K562 (cell line): Measurements from ENCODE around the gene CD300LG. TPM values are rescaled to one million over a fixed set of nuclear protein-coding genes. Genes with fewer than 3 reads are reported as not detected.
"Not testable (repeated sequence)": the region's sequence is repeated elsewhere in the genome, so short reads cannot be mapped to it uniquely, and the experiment has no call there.

ENCODE experiments used
- ATAC-seq: fragments of 200-7000 bp; cut with Tn5 transposase; 3 replicates; pipeline ENCODE4 v1.9.1; 2020; ENCODE audit warnings: moderate library complexity
- BruUV-seq: library from RNA; stranded (reverse); fragments of 400-500 nt; replicated peaks from 2 replicates; lab custom pipeline; 2021; lab: Mats Ljungman, UMichigan
- CTCF ChIA-PET: fragments of 300-600 bp; formaldehyde crosslinking; extraction: SDS; loops from one replicate; lab custom pipeline; 2021; ENCODE audit warnings: low intra/inter-chr PET ratio; lab: Yijun Ruan, JAX
- POLR2A ChIA-PET: fragments of 300-600, 350-650 bp; sonication (Branson Sonifier 250); formaldehyde crosslinking; extraction: SDS; loops from one replicate; lab custom pipeline; 2021; ENCODE audit warnings: antibody characterized with exemption, inconsistent platforms; lab: Yijun Ruan, JAX
- DNase-seq, 4 experiments: peaks; one replicate each; pipeline versions ENCODE4 v3.0.0 to v3.0.0-alpha.2; 2011 to 2018; ENCODE audit warnings: low spot score in 3 of 4, mixed read lengths in 3 of 4; ENCODE audit errors: extremely low read depth in 1 of 4
- FAIRE-seq: peaks from 2 replicates; lab custom pipeline; 2011; peaks lifted over from hg19 to GRCh38; lab: Jason Lieb, UNC
- H2AFZ ChIP-seq: 2 replicates; pipeline ENCODE4 v1.6.0; 2011; ENCODE audit warnings: low read depth, low read length, control low read depth, inconsistent platforms
- H3K27ac ChIP-seq: fragments of 200-600 bp; 3 replicates; pipeline ENCODE4 v1.8.0; 2011; ENCODE audit warnings: low read depth, mild to moderate bottlenecking, control low read depth, inconsistent platforms, low read length, moderate library complexity, mixed read lengths; ENCODE audit errors: extremely low read depth
- H3K27me3 ChIP-seq, 2 experiments: fragments of 300-600 bp in 1 of 2; 2 replicates in 1 of 2; 3 replicates in 1 of 2; pipeline versions ENCODE4 v1.6.0 to v1.8.0; 2011; ENCODE audit warnings: inconsistent platforms in 2 of 2, low read length in 2 of 2, mild to moderate bottlenecking in 1 of 2, mixed read lengths in 1 of 2, moderate library complexity in 1 of 2; ENCODE audit not compliant: control insufficient read depth in 2 of 2, insufficient read depth in 2 of 2
- H3K36me3 ChIP-seq: fragments of 300-600 bp; 3 replicates; pipeline ENCODE4 v1.8.0; 2011; ENCODE audit warnings: mild to moderate bottlenecking, low read length, inconsistent platforms; ENCODE audit not compliant: control insufficient read depth, insufficient read depth
- H3K4me1 ChIP-seq, 2 experiments: fragments of 200-600 bp in 1 of 2; replicated peaks in 1 of 2; 2 replicates in 1 of 2; 3 replicates in 1 of 2; pipeline versions ENCODE4 v1.5.1 to v1.8.0; 2011; ENCODE audit warnings: inconsistent platforms in 2 of 2, low read length in 2 of 2, mild to moderate bottlenecking in 1 of 2, mixed read lengths in 1 of 2, moderate library complexity in 1 of 2; ENCODE audit not compliant: control insufficient read depth in 2 of 2, insufficient read depth in 2 of 2
- H3K4me2 ChIP-seq: 2 replicates; pipeline ENCODE4 v1.6.1; 2011; ENCODE audit warnings: low read length, control low read depth, inconsistent platforms, mixed read lengths; ENCODE audit not compliant: insufficient read depth
- H3K4me3 ChIP-seq: fragments of 200-600 bp; sonication (generic), shearing (Covaris generic); 2 replicates; pipeline ENCODE4 v1.5.1; 2016; ENCODE audit warnings: control low read depth, inconsistent platforms
- H3K79me2 ChIP-seq: fragments of 200-600 bp; 3 replicates; pipeline ENCODE4 v1.8.0; 2011; ENCODE audit warnings: low read length, inconsistent platforms; ENCODE audit not compliant: control insufficient read depth, insufficient read depth
- H3K9ac ChIP-seq, 2 experiments: 2 replicates each; pipeline versions ENCODE4 v1.6.0 to v1.6.1; 2011; ENCODE audit warnings: low read depth in 2 of 2, low read length in 2 of 2, control low read depth in 1 of 2, inconsistent platforms in 1 of 2, mild to moderate bottlenecking in 1 of 2, mixed read lengths in 1 of 2; ENCODE audit not compliant: insufficient read depth in 1 of 2
- H3K9me1 ChIP-seq: one replicate; pipeline ENCODE4 v1.6.0; 2011; ENCODE audit warnings: inconsistent platforms, mild to moderate bottlenecking, low read length, moderate library complexity; ENCODE audit not compliant: control insufficient read depth, insufficient read depth
- H3K9me3 ChIP-seq: replicated peaks from 2 replicates; pipeline ENCODE4 v1.5.1; 2011; ENCODE audit warnings: low read depth, low read length, inconsistent platforms; ENCODE audit not compliant: control insufficient read depth, insufficient read depth
- H4K20me1 ChIP-seq: replicated peaks from 2 replicates; pipeline ENCODE4 v1.6.1; 2011; ENCODE audit warnings: low read length, inconsistent platforms, mixed read lengths; ENCODE audit not compliant: control insufficient read depth, insufficient read depth
- CGGBP1 ChIP-seq: fragments of 250-450 bp; sonication (Bioruptor Pico); IDR thresholded peaks from 2 replicates; pipeline ENCODE4 v1.9.0; 2021; ENCODE audit warnings: mild to moderate bottlenecking
- MBD2 ChIP-seq: sonication (generic); IDR thresholded peaks from 2 replicates; pipeline ENCODE4 v1.6.1; 2016; ENCODE audit warnings: low read depth, borderline replicate concordance
- MEIS2 ChIP-seq: fragments of 450-650 bp; IDR thresholded peaks from 2 replicates; pipeline ENCODE4 v1.6.1; 2014; ENCODE audit warnings: mild to moderate bottlenecking; ENCODE audit not compliant: partially characterized antibody
- PBX2 ChIP-seq, 2 experiments: IDR thresholded peaks in 1 of 2; conservative IDR thresholded peaks in 1 of 2; 2 replicates each; pipeline ENCODE4 v1.6.1; 2016; ENCODE audit warnings: low read depth in 2 of 2, mild to moderate bottlenecking in 1 of 2, missing compliant biosample characterization in 1 of 2, missing genetic modification characterization in 1 of 2, moderate library complexity in 1 of 2
- WGBS: fragments of 100-300 bp; shearing (Covaris generic); methylation state at CpG from one replicate; pipeline ENCODE4 v1.1.6; 2016; ENCODE audit warnings: low coverage, mixed read lengths; ENCODE audit not compliant: insufficient coverage; ENCODE audit errors: missing lambda C conversion rate; 5-methylcytosine and 5-hydroxymethylcytosine counted together
- in situ Hi-C: fragments of 300-500 bp; cut with MboI; formaldehyde crosslinking; loops from 4 replicates; pipeline ENCODE4 v1.15.0; 2018; ENCODE audit warnings: inconsistent platforms, mixed read lengths
- intact Hi-C: fragments of 100-400 bp; cut with micrococcal nuclease; formaldehyde crosslinking; loops from 2 replicates; pipeline ENCODE4 v1.14.2; 2022
- polyA plus RNA-seq, 8 experiments: library from polyadenylated mRNA; depleted of rRNA in 4 of 8; stranded (reverse) in 5 of 8; unstranded in 3 of 8; fragments of >200 nt; fragmentation: Nextera tagmentation in 2 of 8; fragmentation: Illumina TruSeq in 1 of 8; extraction: Ambion mirVana in 2 of 8; extraction: Trizol in 1 of 8; gene quantifications; 2 replicates each; pipeline versions ENCODE4 v1.2.1 to v1.2.3, GENCODE V29; 2011 to 2014; ENCODE audit warnings: inconsistent platforms in 1 of 8, missing spikeins in 1 of 8
- total RNA-seq, 7 experiments: library from RNA; depleted of rRNA in 6 of 7; stranded (reverse); fragments of >200 nt in 6 of 7; fragmentation: Illumina TruSeq in 2 of 7; extraction: Trizol in 2 of 7; gene quantifications; 2 replicates each; pipeline versions ENCODE4 v1.2.1 to v1.2.3, GENCODE V29; 2011 to 2021; ENCODE audit warnings: low replicate concordance in 1 of 7
- TF ChIP-seq, protein P1 (sequence below), 2 experiments: fragments of 450-650 bp; conservative IDR thresholded peaks; 2 replicates each; pipeline ENCODE4 v1.6.1; 2017; ENCODE audit warnings: mild to moderate bottlenecking in 2 of 2, moderate library complexity in 2 of 2
- TF ChIP-seq, protein P2 (sequence below): fragments of 450-650 bp; IDR thresholded peaks from 2 replicates; pipeline ENCODE4 v1.6.1; 2016

The CD300LG gene
- total and polyA plus RNA-seq, 9 of the 15 experiments (the other 6 are each of a cell fraction or from before 2014, with no cell fraction given), result not detected

DNA sequence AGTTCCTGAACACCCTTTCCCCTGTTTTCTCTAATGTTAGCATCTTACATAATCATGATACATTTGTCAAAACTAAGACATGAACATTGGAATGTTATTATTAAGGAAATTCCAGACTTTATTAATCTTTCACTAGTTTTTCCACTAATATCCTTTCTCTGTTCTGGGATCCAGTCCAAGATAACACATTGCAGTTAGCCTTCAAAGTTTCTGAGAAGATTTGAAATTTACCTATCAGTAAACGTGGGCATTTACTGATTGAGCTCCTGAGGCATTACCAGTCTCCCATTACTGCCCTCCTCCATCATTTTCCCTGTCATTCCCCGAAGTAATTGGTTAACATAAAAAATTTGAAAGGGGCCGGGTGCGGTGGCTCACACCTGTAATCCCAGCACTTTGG is 5.7 kb upstream of the CD300LG start:
- FAIRE-seq (no peak), DNase-seq (no peak), ATAC-seq (no peak)
- H3K4me1 ChIP-seq, result peaks cover 16 to 17% of the 10 kb centered on the region in 2 experiments
- intact Hi-C loops, result loop anchor here (10.0 kb wide), 1 partner anchor 146 kb away; no protein-coding TSS in a partner anchor
- H3K4me2 ChIP-seq, result no peak overlapping the region
- no peaks in the 10 kb centered on the region for H3K27me3 ChIP-seq
- no peak for TF ChIP-seq CGGBP1
- POLR2A ChIA-PET, result interaction anchor here (1.1 to 2.3 kb wide), 2 partner anchors 11 to 16 kb away, joined by 4 to 9 read pairs; no protein-coding TSS in a partner anchor
- H3K4me3 ChIP-seq, result no peak overlapping the region
- no peaks in the 10 kb centered on the region for H3K9me3 ChIP-seq
- H4K20me1 ChIP-seq, result no peaks in the 10 kb centered on the region; the same call in 1 of the 2 replicates
- H3K9ac ChIP-seq, result no peak overlapping the region
- H2AFZ ChIP-seq, result no peak overlapping the region
- H3K27ac ChIP-seq, result no peak overlapping the region
- no peaks in the 10 kb centered on the region for H3K79me2 ChIP-seq
- no peaks in the 10 kb centered on the region for H3K9me1 ChIP-seq
- in situ Hi-C loops, result no loop called here
- WGBS, result 36% methylated on average over 4 of the region's 4 CpGs
- CTCF ChIA-PET, result no interaction called here
- no peaks in the 10 kb centered on the region for H3K36me3 ChIP-seq
- BruUV-seq, result no TSS peak

DNA sequence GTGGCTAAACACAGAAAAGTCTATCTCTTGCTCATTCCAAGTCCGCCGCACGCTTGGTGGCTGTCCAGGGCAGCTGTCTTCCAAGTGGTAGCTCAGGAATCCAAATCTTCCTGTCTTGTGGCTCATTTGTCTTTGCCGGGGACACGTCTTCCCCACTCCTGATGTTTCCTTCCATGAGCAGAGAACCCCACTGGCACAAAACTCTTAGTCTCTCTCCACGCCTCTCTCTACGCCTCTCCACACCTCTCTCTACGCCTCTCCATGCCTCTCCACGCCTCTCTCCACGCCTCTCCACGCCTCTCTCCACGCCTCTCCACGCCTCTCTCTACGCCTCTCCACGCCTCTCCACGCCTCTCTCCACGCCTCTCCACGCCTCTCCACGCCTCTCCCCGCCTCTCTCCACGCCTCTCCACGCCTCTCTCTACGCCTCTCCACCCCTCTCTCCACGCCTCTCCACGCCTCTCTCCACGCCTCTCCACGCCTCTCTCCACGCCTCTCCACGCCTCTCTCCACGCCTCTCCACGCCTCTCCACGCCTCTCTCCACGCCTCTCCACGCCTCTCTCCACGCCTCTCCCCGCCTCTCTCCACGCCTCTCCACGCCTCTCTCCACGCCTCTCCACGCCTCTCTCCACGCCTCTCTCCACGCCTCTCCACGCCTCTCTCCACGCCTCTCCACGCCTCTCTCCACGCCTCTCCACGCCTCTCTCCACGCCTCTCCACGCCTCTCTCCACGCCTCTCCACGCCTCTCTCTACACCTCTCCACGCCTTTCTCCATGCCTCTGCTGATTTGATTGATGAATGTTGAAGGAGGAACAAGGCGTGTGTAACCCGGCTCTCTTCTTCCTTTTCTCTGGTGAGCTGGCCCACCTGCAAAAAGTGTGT is 4.6 kb upstream of the CD300LG start:
- H3K4me3 ChIP-seq; H3K27me3 ChIP-seq; H3K9me1 ChIP-seq; H3K9me3 ChIP-seq; H3K27ac ChIP-seq; H4K20me1 ChIP-seq; BruUV-seq; H3K9ac ChIP-seq; CTCF ChIA-PET; in situ Hi-C loops; H3K79me2 ChIP-seq; H3K36me3 ChIP-seq; TF ChIP-seq PBX2 (CRISPR knock-in tag; IDR thresholded peaks at IDR 0.05; ENCODE audit: low read depth): not testable (repeated sequence)
- peak in 3 of 4 experiments; percentile 49 to 68 (median 66) for DNase-seq
- peak; percentile 48 for ATAC-seq
- peak overlapping the region; percentile 68 for H2AFZ ChIP-seq
- POLR2A ChIA-PET, result interaction anchor here (1.0 kb wide), 1 partner anchor 30 kb away, joined by 3 read pairs; no protein-coding TSS in a partner anchor
- FAIRE-seq, result peak; percentile 71
- intact Hi-C loops, result loop anchor here (10.0 kb wide), 1 partner anchor 148 kb away; no protein-coding TSS in a partner anchor
- H3K4me2 ChIP-seq, result peak overlapping the region; percentile 68
- peaks cover 16 to 22% of the 10 kb centered on the region in 2 experiments for H3K4me1 ChIP-seq
- WGBS, result 3% methylated on average over 31 of the region's 54 CpGs
- peak; percentile 87 for TF ChIP-seq PBX2 (tag; conservative IDR thresholded peaks at IDR 0.05; ENCODE audit: low read depth)
- TF ChIP-seq, protein P1, sequence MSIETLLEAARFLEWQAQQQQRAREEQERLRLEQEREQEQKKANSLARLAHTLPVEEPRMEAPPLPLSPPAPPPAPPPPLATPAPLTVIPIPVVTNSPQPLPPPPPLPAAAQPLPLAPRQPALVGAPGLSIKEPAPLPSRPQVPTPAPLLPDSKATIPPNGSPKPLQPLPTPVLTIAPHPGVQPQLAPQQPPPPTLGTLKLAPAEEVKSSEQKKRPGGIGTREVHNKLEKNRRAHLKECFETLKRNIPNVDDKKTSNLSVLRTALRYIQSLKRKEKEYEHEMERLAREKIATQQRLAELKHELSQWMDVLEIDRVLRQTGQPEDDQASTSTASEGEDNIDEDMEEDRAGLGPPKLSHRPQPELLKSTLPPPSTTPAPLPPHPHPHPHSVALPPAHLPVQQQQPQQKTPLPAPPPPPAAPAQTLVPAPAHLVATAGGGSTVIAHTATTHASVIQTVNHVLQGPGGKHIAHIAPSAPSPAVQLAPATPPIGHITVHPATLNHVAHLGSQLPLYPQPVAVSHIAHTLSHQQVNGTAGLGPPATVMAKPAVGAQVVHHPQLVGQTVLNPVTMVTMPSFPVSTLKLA (conservative IDR thresholded peaks at IDR 0.05), result peak in 1 of 2 experiments; percentile 41; a peak in 1 of 4 replicates
- peak; percentile 90 for TF ChIP-seq MEIS2
- peak; percentile 18 for TF ChIP-seq MBD2
- TF ChIP-seq, protein P2, sequence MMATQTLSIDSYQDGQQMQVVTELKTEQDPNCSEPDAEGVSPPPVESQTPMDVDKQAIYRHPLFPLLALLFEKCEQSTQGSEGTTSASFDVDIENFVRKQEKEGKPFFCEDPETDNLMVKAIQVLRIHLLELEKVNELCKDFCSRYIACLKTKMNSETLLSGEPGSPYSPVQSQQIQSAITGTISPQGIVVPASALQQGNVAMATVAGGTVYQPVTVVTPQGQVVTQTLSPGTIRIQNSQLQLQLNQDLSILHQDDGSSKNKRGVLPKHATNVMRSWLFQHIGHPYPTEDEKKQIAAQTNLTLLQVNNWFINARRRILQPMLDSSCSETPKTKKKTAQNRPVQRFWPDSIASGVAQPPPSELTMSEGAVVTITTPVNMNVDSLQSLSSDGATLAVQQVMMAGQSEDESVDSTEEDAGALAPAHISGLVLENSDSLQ, result peak; percentile 86
